HEK293T (cell line): ENCODE data around the gene ID3.

Source experiments
- CTCF ChIA-PET: fragments of 350-600 bp; formaldehyde crosslinking; extraction: SDS; loops from one replicate; lab custom pipeline; 2021; ENCODE audit warnings: antibody characterized with exemption, inconsistent platforms; lab: Yijun Ruan, JAX
- POLR2A ChIA-PET: fragments of 350-600 bp; formaldehyde crosslinking; extraction: SDS; loops from one replicate; lab custom pipeline; 2020; ENCODE audit warnings: antibody characterized with exemption, inconsistent platforms; lab: Yijun Ruan, JAX
- DNase-seq: peaks from one replicate; pipeline ENCODE4 v3.0.0; 2012; ENCODE audit warnings: mixed read lengths; ENCODE audit errors: extremely low spot score
- ARNT ChIP-seq: fragments of 450-650 bp; IDR thresholded peaks from 2 replicates; pipeline ENCODE4 v1.6.1; 2017; ENCODE audit warnings: mild to moderate bottlenecking
- BHLHE40 ChIP-seq: fragments of 450-650 bp; IDR thresholded peaks from 2 replicates; pipeline ENCODE4 v1.6.1; 2016; ENCODE audit warnings: mild to moderate bottlenecking, moderate library complexity, borderline replicate concordance
- CTBP1 ChIP-seq: fragments of 450-650 bp; IDR thresholded peaks from 2 replicates; pipeline ENCODE4 v1.6.1; 2016; ENCODE audit warnings: borderline replicate concordance
- ELF4 ChIP-seq: fragments of 450-650 bp; IDR thresholded peaks from 2 replicates; pipeline ENCODE4 v1.6.1; 2017; ENCODE audit warnings: antibody characterized with exemption
- FOXA1 ChIP-seq: fragments of 450-650 bp; IDR thresholded peaks from 2 replicates; pipeline ENCODE4 v1.6.1; 2016; ENCODE audit warnings: mild to moderate bottlenecking
- FOXK2 ChIP-seq: fragments of 450-650 bp; IDR thresholded peaks from 2 replicates; pipeline ENCODE4 v1.6.1; 2016; ENCODE audit warnings: mild to moderate bottlenecking
- FOXM1 ChIP-seq: fragments of 450-650 bp; IDR thresholded peaks from 2 replicates; pipeline ENCODE4 v1.6.1; 2017; ENCODE audit warnings: mild to moderate bottlenecking, borderline replicate concordance
- HDGF ChIP-seq: fragments of 450-650 bp; IDR thresholded peaks from 2 replicates; pipeline ENCODE4 v1.6.1; 2017; ENCODE audit warnings: antibody characterized with exemption, borderline replicate concordance
- L3MBTL2 ChIP-seq: fragments of 450-650 bp; conservative IDR thresholded peaks from 2 replicates; pipeline ENCODE4 v1.6.1; 2016; ENCODE audit warnings: mild to moderate bottlenecking
- LEF1 ChIP-seq: fragments of 450-650 bp; IDR thresholded peaks from 2 replicates; pipeline ENCODE4 v1.6.1; 2017; ENCODE audit warnings: mild to moderate bottlenecking, borderline replicate concordance
- NFRKB ChIP-seq: fragments of 450-650 bp; IDR thresholded peaks from 2 replicates; pipeline ENCODE4 v1.6.1; 2016; ENCODE audit warnings: mild to moderate bottlenecking, moderate library complexity
- SP1 ChIP-seq: fragments of 450-650 bp; IDR thresholded peaks from 2 replicates; pipeline ENCODE4 v1.6.1; 2017
- SUZ12 ChIP-seq: fragments of 450-650 bp; IDR thresholded peaks from 2 replicates; pipeline ENCODE4 v1.6.1; 2016; ENCODE audit warnings: mild to moderate bottlenecking
- TARDBP ChIP-seq: fragments of 450-650 bp; IDR thresholded peaks from 2 replicates; pipeline ENCODE4 v1.6.1; 2016
- ZNF384 ChIP-seq: fragments of 450-650 bp; IDR thresholded peaks from 2 replicates; pipeline ENCODE4 v1.6.1; 2016
- TF ChIP-seq, protein P1 (sequence below): fragments of 450-650 bp; IDR thresholded peaks from 2 replicates; pipeline ENCODE4 v1.6.1; 2016

ID3 gene

DNA sequence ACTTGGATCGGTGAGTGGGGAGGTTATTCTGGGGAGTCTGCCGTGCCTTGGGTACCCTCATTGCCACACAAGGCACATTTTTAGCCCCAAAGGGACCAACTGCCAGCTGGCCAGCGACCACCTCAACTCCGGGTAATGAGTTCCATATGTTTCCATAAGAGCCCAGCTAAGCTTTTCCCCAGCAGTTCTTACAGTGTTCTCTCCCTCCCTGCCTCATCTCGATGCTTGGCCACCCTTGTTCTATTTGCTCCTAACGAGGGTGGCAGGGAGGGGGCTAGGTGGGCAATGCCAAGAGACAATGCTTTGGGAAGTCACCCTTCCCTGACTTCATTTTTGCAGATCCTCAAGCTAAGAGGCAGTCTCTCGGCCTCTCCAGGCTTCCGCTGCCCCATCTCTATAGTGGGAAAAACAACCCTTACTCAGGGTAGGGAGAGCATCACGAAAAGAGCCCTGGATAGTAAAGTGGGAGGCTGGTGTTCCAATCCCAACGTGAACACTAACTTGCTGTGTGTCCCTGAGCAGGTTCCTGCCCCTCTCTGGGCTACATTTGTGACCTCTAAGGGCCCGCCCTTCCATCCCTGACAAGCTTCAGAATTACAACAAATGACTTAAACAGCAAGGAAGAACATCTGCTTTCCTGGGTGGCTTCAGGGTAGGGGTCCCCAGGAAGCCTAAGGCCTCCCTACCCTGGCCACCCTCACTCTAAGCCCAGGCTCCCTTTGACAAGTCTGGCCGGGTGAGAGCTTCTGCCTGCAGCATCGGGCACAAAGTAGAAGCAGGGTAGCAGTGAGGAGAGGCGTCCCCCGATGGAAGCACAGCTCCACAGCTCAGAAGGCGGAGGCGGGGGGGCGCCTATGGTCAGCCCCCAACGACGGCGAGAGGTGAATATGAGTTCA lies 5.8 kb downstream of the ID3 start:
- TF ChIP-seq SP1 (no peak), HDGF (0 out of 2 replicates have a peak, but pooled peaks have one; percentile 17), BHLHE40 (no peak)
- TF ChIP-seq, protein P1, sequence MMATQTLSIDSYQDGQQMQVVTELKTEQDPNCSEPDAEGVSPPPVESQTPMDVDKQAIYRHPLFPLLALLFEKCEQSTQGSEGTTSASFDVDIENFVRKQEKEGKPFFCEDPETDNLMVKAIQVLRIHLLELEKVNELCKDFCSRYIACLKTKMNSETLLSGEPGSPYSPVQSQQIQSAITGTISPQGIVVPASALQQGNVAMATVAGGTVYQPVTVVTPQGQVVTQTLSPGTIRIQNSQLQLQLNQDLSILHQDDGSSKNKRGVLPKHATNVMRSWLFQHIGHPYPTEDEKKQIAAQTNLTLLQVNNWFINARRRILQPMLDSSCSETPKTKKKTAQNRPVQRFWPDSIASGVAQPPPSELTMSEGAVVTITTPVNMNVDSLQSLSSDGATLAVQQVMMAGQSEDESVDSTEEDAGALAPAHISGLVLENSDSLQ = no peak
- ChIA-PET POLR2A (interaction anchor here (0.6 to 1.9 kb wide), 9 partner anchors 8 to 272 kb away, joined by 3 to 7 read pairs (median 4); partner anchors contain the start of gene HMGCL), CTCF (interaction anchor here (0.8 to 3.7 kb wide), 3 partner anchors 14 to 84 kb away, joined by 3 to 31 read pairs (median 4); no protein-coding TSS in a partner anchor)
- no peak for DNase-seq

- no peak for DNase-seq
- POLR2A ChIA-PET = interaction anchor here (1.9 kb wide), 1 partner anchor 83 kb away, joined by 6 read pairs; no protein-coding TSS in a partner anchor
- TF ChIP-seq L3MBTL2 (no peak), FOXM1 (no peak), ARNT (no peak), LEF1 (no peak), ZNF384 (no peak), FOXK2 (no peak), ELF4 (no peak), SP1 (no peak), SUZ12 (no peak), TARDBP (no peak), CTBP1 (no peak), FOXA1 (no peak), NFRKB (no peak), BHLHE40 (no peak), HDGF (no peak)
- TF ChIP-seq, protein P1 = no peak
- CTCF ChIA-PET = interaction anchor here (1.0 to 2.0 kb wide), 3 partner anchors 8 to 85 kb away, joined by 3 to 10 read pairs (median 3); no protein-coding TSS in a partner anchor
These were observed 7.5 kb downstream of the ID3 start for GRCh38 chr1:23551849-23552248.

DNA sequence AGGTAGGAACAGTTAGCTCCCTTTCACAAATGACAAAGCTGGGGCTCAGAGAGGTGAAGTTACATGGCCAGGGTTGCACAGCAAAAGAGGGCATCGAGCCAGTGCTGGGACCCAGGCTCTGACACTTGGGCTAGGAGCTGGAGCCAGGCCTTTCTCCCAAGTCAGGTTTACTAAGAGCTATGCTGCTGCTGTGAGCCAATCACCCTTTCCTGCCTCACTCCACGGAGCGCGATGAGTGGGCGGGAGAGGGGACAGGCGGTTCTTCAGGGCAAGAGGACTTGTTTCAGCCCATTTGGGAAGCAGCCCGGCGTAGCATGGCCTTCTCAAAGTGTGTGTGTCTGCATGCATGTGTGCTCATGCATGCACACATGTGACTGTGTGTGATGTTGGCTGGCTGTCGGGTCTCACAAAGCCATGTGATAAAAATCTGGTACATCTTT lies 10.6 kb downstream of the ID3 start:
- ChIA-PET POLR2A (interaction anchor here (2.7 kb wide), 1 partner anchor 10 kb away, joined by 11 read pairs; the partner anchor contains the start of gene ID3), CTCF (interaction anchor here (0.7 to 1.9 kb wide), 2 partner anchors 52 to 89 kb away, joined by 3 to 9 read pairs; no protein-coding TSS in a partner anchor)
- DNase-seq = no peak
- no peak for TF ChIP-seq TARDBP
- no peak for TF ChIP-seq SUZ12
- no peak for TF ChIP-seq FOXM1
- no peak for TF ChIP-seq LEF1
- TF ChIP-seq ZNF384 = no peak
- TF ChIP-seq HDGF = no peak

- TF ChIP-seq, protein P1 = no peak
- TF ChIP-seq TARDBP = no peak
- no peak for TF ChIP-seq ZNF384
- no peak for TF ChIP-seq FOXM1
- ChIA-PET CTCF (interaction anchor here (1.3 to 4.4 kb wide), 3 partner anchors 86 to 91 kb away, joined by 7 to 51 read pairs (median 19); no protein-coding TSS in a partner anchor), POLR2A (interaction anchor here (0.7 to 2.7 kb wide), 2 partner anchors 10 to 12 kb away, joined by 3 to 11 read pairs; partner anchors contain the start of gene ID3)
- DNase-seq = no peak
These were observed 12.3 kb downstream of the ID3 start for GRCh38 chr1:23546897-23547584.

DNA sequence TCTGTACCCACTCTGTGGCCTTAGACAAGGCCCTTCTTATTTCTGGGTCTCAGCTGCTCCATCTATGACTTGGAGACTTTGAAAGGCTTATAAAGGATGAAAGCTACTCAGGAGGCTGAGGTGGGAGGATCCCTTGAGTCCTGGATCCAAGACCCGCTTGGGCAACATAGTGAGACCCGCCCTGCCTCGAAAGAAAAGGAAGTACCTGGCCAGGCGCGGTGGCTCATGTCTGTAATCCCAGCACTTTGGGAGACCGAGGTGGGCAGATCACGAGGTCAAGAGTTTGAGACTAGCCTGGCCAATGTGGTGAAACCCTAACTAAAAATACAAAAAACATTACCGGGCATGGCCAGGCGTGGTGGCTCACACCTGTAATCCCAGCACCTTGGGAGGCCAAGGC lies 13.4 kb downstream of the ID3 start:
- no peak for DNase-seq
- ChIA-PET POLR2A (interaction anchor here (0.9 to 1.5 kb wide), 6 partner anchors 8 to 145 kb away, joined by 3 to 5 read pairs (median 4); partner anchors contain the start of gene RPL11), CTCF (interaction anchor here (1.1 to 4.4 kb wide), 6 partner anchors 10 to 116 kb away, joined by 4 to 51 read pairs (median 8); no protein-coding TSS in a partner anchor)
- TF ChIP-seq LEF1 (no peak), ZNF384 (no peak), L3MBTL2 (no peak), BHLHE40 (no peak), CTBP1 (no peak), SP1 (no peak), ARNT (no peak)
